NCI-H1105 (cell line): Measurements from ENCODE around the gene KRTAP9-4.
"Not testable (repeated sequence)": the region's sequence is repeated elsewhere in the genome, so short reads cannot be mapped to it uniquely, and the experiment has no call there.

Experiments used
- DNase-seq: peaks from one replicate; lab custom pipeline; 2025; lab: John Stamatoyannopoulos, UW

KRTAP9-4 gene

DNA sequence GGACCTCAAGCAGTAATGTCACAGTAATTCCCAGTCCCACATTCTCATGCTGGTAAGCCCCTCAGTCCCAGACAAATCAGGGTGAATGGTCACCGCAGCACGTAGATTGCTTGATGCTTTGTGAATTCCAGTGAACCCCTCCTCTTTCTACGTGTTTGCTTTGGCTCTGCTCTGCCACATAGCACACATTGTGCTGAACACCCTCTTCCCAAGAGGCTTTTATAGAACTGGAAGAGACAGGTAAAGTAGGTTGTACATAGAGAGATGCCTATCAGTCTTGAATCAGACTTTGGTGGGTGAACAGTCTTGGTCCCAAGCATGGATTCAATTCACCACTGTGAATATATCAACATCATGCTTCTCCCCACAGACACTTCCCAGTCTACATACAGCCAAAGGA, 15.1 kb downstream of the KRTAP9-4 start:
- no peak for DNase-seq

DNA sequence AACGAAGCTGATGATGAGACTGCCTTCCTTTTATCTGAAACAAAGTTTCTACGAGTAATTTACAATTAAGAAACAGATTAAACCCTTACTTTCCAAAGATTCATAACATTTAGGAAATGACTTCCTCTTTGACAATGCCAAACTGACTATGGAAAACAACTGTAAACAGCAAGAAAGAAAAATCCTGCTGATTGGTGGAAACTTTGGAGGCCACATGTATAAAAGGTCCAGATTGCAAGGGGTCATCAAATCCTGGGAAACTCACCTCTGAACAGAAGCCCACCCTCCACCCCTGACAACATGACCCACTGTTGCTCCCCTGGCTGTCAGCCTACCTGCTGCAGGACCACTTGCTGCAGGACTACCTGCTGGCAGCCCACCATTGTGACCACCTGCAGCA, 15.6 kb downstream of the KRTAP9-4 start, which contains the start of gene KRTAP9-6:
Gene KRTAP9-6 (plus strand): TSS at position 301 of the 400 bp plus-strand sequence. CDS start 0 bp downstream, at position 301.
- DNase-seq = no peak

DNA sequence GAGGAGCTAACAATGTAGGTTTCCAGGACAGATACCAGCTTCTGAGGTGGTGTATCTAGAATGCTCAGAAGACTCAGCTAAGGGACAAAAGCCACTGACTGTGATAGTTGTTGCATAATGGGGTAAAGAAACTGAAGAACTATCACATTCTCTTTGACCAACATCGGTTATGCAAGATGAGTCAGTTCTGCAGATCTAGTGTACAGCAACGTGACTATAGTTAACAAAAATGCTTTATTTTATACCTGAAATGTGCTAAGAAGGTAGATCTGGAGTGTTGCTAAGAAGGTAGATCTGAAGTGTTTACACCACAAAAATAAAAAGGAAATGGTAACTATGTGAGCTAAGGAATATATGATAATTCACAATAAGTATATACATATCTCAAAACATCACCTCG, 18.2 kb downstream of the KRTAP9-4 start:
- DNase-seq = no peak

DNA sequence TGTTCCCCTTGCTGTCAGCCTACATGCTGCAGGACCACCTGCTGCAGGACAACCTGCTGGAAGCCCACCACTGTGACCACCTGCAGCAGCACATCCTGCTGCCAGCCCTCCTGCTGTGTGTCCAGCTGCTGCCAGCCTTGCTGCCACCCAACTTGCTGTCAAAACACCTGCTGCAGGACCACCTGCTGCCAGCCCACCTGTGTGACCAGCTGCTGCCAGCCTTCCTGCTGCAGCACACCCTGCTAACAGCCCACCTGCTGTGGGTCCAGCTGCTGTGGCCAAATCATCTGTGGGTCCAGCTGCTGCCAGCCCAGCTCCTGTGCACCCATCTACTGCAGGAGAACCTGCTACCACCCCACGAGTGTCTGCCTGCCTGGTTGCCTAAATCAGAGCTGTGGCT, 21.8 kb downstream of the KRTAP9-4 start:
- not testable (repeated sequence) for DNase-seq

DNA sequence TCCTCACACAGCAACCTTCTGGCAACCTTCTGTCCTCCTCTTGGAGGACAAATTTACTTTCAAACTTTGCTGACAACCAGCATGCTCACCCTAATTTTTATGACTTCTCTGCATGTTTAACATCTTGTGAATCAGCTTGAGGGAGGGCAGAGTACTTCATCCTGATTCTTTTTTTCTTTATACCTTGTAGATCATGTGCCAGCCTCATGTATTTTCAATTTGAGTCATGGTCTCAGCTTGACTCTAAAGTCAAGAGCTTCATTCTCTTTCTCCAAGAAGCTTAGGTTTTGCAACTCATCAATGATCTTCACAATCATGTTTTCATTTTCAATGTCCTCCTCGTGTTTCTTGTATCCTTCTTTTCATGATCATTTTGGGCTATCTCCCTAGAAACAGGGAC, 22.4 kb downstream of the KRTAP9-4 start:
- DNase-seq = no peak

DNA sequence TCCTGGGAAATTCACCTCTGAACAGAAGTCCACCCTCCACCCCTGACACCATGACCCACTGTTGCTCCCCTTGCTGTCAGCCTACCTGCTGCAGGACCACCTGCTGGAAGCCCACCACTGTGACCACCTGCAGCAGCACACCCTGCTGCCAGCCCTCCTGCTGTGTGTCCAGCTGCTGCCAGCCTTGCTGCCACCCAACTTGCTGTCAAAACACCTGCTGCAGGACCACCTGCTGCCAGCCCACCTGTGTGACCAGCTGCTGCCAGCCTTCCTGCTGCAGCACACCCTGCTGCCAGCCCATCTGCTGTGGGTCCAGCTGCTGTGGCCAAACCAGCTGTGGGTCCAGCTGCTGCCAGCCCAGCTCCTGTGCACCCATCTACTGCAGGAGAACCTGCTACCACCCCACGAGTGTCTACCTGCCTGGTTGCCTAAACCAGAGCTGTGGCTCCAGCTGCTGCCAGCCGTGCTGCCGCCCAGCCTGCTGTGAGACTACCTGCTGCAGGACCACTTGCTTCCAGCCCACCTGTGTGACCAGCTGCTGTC, 26.2 kb downstream of the KRTAP9-4 start, which contains the start of gene KRTAP9-7:
Gene KRTAP9-7 (plus strand): TSS at position 51 of the 543 bp plus-strand sequence. CDS start 0 bp downstream, at position 51.
- DNase-seq = not testable (repeated sequence)

DNA sequence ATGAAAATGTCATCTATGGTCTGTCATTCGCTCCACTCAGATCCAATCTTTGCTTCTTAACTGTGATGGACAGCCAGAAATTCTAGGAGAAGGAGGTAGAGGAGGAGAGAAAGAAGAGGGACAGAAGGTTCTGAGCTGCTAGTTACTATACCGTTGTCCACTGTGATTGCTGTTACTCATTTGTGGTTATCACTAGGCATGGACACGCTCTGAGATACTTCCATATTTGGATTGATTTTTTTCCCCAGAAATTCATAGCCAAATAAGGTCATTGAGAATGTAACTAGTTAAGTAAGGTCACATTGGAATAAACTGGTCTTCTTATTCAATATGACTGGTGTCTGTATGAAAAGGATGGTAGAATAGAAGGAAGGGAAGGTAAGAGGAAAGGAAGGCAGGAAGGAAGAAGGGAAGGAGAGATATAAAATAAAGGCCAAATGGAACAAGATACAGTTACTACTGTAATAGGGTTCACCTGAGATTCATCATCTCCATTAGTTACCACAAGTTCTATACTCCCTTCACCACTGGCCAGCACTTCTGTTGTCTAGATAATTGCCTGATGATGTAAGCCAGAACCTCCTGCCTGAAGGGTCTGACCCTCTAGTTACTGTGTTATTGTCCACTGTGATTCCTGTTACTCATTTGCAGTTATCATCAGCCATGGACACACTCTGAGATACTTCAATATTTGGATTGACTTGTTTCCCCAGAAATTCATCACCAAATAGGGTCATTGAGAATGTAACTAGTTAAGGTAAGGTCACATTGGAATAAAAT, 28.9 kb downstream of the KRTAP9-4 start:
- no peak for DNase-seq

DNA sequence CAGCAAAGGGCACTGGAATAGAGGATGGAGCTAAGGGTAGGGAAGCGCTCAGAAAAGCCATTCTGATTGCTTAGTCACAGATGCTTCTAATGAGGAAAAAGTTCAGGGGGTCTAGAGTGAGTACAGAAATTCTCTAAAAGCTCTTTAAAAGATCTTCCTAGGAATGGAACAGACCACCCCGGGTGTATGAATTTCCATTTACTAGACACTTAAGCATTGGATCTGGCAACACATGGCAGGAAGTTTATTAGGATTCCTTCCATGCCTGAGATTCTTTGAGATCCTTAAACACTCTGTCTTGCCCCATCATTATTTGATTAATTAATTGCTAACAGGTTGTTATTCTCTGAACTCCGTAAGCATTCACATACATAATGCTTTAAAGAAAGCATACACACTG, 34.6 kb downstream of the KRTAP9-4 start:
- no peak for DNase-seq

DNA sequence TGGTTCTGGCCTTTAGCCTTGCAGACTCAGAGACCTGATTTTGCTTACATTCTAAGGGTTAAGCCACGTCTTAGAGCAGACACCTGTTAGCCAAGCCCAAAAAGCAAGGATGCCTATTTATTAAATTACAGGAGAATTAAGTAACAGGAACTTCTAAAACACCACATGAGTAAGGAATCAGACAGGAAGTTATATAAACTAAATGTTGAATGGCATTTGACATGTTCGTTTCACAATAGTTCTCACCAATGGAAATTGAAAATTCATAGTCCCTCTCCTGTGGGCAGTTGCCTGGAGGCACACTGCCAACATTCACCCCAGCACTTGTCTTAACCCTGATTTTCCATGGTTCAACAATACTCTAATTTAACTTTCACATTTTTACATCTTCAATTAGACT, 35.1 kb downstream of the KRTAP9-4 start:
- no peak for DNase-seq

DNA sequence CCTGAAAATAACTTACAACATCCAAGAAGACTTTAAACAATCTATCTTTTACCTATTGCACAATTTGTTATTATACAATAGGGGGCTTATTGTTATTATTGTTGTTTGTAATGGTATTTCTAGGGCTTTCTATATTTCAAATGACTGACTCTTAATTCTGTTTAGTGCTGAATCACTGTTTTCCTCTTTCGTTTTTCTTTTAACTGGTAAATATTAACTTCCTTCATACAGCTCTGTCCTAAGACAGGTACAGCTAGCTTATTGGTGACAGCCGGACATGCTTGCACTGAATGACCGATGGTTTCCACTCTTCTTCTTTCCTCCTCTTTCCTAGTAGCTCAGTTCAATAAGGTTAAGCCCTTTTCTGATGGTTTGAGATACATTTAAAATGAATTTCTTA, 37.6 kb downstream of the KRTAP9-4 start:
- DNase-seq = no peak

DNA sequence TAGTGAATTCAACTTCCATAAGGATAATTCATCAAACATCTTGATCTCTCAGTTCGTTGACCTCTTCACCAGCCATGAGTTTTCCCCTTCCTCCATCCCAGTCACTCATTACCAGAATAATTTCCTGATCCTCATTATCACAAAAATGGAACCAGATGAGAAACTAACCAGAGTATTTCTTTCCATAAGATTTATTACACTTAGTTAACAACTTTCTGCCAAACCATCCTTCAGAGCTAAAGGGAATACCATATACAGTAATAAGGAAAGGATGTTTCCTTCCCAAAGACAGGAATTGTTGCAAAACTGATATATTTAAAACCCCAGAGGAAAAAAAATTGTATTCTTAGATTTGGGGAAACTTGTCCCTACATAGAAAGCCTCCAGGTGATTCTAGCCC, 44.5 kb downstream of the KRTAP9-4 start:
- DNase-seq = no peak

DNA sequence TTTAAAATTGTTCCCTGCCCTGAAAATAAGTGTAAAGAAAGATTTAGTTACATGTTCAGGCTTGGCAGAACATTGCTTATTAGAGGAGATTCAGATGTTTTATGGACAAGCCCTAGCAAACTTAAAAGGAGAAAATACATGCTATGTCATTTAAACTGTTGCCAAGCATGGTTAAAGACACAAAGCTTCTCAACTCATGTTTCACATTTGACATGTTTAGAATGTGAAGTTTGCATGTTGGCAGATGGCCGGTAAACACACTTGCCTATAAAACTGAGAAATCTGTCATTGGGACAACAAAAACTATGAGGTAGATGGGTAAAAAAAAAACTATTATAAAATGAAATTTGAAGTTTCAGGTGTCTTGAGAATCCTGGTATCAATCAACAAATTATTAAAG, 47.4 kb downstream of the KRTAP9-4 start:
- no peak for DNase-seq

DNA sequence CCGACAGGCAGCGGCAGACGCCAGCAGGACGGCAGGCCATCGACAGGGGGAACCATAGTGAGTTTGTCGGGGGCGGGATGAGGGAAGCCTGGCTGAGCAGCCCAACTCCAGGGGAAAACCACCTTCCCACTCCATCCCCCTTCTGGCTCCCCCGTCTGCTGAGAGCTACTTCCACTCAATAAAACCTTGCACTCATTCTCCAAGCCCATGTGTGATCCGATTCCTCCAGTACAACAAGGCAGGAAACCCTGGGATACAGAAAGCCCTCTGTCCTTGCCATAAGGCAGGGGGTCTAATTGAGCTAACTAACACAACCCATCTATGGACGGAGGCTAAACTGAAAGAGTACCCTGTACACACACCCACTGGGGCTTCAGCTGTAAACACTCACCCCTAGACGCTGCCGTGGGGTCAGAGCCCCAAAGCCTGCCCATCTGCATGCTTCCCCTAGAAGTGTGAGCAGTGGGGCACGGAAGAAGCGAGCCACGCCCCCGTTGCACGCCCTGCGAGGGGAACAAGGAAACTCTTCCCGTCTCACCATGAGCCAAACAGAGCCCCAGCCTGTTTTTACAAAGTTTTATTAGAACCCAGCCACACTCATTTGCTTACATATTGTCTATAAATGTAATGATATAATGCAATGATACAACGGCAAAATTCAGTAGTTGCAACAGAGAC, 49.1 kb downstream of the KRTAP9-4 start:
- DNase-seq = no peak
